HG02884 (cell line): Measurements from ENCODE around the gene GPR84.

ENCODE experiments used
- ATAC-seq: cut with Tn5 transposase; IDR thresholded peaks from one replicate; pipeline ENCODE4 v1.9.1; 2021; ENCODE audit warnings: mild to moderate bottlenecking, moderate library complexity; ENCODE audit not compliant: unreplicated experiment

Gene GPR84

GRCh38 chr12:54392485-54393206 lies 28.4 kb upstream of the GPR84 start:
- no peak for ATAC-seq

DNA sequence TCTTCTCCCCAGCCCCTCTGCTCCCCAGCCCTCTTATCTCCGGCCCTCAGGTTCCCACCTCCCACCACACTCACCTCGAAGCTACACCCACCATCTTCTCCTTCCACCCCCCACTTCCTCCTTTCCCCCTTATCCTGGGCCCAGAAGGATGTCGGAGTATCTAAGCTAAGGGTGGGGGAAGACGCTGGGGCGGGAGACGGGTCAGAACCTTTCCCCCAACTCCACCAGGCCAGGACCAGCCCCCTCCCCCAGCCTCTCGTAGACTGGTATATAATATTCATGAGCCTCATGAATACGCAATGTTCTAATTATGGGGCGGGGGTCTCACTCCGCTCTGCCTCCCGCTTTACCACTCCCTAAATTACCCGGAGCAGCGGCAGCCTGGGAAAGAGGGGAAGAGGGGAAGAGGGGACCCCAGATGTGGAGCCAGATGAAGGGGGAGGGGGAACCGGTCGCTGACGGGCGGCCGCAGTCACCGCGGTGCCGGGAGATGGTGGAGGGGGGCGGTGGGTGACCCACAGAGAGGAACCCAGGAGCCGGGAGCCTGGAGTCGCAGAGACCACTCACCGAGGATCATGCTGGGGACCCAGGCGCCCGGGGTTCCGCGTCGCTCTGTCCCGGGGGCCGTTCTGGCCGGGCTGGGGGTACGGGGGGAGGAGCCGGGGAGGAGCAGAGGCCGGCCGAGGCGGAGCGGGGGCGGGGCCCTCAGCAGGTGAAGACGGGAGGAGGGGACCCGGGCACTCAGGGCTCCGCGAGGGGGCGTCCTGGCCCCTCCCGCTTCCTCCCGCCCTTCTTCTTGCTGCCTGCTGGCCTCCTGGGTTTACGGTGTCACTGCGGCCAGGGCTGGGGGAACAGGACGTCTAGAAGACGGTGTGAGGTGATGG lies 26.6 kb upstream of the GPR84 start:
- ATAC-seq: peak; percentile 42

- no peak for ATAC-seq
These were observed 25.9 kb upstream of the GPR84 start for GRCh38 chr12:54390176-54390667.

DNA sequence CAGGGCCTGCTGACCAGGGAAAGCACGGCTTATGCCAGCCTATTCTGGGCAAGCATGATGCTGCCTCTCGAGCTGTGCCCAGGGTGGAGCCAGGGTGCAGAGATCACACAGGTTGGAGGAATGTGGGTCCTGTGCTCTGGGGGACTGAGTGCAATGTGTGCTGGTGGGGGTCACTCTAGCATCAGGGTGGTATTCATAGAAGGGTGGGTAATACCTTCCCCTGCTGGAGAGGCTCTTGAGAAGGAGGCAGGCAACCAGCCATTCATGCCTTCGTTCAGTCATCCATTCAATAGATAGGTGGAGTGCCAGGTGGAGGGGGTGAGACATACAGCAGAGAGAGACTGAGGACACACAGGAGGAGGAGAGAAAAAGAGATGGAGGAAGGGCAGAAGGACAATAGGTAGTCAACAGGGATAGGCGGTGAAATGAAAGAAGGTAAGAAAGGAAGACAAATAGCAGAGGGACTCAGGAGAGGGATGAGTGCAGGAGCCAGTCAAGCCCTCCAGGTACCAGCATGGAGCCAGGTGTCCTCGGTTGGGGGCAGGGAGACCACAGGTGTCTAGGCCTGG lies 25.4 kb upstream of the GPR84 start:
- no peak for ATAC-seq

GRCh38 chr12:54389134-54389508 lies 24.8 kb upstream of the GPR84 start:
- no peak for ATAC-seq

- no peak for ATAC-seq
These were observed 24.2 kb upstream of the GPR84 start for GRCh38 chr12:54388237-54389133.

DNA sequence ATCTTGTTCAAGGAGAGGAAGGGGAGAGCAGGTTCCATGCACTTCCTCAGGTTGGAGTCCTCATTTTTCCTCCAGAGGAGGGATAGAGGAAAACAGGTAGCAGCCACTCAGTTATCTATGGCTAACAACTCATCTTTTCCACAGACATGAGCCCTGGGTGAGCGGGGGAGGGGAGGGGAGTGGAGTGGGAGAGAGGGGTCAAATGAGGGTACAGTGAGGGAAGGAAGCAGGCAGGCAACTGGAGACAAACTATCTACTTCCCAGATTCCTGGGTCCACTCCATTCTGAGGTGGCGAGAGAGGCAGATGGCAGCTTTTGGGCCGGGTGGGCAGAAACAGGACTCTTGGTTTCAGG lies 22.8 kb upstream of the GPR84 start:
- ATAC-seq: no peak

GRCh38 chr12:54386403-54387113 lies 22.3 kb upstream of the GPR84 start:
- no peak for ATAC-seq

DNA sequence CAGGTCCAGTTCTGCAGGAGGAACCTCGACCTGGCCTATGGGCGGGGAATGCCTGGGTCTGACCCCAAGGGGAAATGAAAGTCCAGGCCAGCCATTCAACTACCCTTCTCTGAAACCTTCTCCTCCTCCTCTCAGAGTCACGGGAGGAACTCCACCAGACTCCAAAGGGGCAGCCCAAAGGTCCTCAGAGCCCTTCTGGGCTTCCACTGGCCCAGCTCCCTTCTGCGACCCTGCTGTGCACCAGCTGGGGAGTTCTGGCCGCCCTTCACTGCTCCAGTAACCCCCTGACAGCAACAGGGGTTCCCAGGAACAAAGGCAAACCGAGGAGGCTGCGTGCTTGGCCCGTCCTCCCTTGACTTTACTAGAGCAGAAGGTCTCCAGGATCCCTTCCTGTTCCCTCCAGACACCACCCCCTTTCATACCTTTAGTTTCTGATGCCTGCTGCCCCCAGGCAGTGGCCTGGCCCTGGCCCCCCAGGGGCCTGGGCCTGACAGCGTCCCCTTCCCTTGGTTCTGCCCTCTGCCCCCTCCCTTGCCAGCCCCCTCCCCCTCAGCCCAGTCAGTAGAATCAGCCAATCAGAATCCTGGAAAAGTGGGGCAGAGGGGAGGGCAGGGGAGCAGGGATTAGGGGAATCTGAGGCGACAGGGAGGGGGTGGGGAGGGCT lies 21.1 kb upstream of the GPR84 start:
- ATAC-seq: peak; percentile 49

DNA sequence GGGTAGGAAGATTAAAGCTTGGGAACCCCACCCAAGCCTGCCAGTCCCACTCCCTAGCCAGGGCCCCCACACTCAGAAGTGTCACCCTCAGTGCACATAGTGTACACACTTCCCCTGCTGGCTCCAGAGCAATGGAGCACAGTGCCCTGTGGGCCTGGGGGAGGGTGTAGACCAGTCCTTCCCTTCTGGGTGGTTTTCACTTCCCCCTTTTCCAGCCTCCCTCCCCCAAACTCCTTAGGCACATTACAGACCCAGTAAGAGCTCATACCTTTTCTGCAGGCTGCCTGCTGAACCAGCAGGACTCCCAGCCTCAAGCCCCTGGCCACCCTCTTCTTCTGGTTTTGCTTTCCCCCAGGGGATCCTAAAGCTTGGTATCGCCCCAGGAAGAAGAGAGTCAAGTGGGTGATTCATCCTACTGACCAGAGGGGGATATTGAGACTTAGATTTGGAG lies 20.3 kb upstream of the GPR84 start, which contains the start of gene ZNF385A:
Gene ZNF385A (minus strand): TSS at position 143 of the 451 bp plus-strand sequence. CDS start 219 bp downstream, outside the sequence.
- ATAC-seq: no peak

DNA sequence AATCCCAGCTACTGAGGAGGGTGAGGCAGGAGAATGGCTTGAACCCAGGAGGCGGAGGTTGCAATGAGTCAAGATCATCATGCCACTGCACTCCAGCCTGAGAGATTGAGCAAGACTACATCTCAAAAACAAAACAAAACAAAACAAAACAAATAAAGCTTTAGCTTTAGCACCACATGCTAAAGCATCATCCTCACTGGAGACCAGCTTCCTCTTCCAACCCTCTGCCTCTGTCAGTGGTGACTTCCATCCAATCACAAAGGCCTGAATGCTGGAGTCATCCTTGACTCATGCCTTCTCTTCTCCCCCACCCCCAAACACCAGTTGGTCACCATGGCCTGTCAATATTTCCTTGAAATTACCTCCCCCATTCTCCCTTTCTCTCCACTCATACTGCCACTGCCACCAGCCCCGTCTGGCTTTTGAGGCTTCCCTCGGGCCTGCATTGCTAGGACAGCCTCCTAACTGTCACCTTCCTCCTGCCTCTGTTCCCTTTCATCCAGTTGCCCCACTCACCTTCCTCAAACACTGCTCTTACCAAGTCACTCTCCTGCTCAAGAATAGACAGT lies 18.8 kb upstream of the GPR84 start:
- no peak for ATAC-seq

GRCh38 chr12:54381136-54381535 lies 16.9 kb upstream of the GPR84 start:
- ATAC-seq: no peak

GRCh38 chr12:54379398-54380201 lies 15.3 kb upstream of the GPR84 start:
- ATAC-seq: no peak

DNA sequence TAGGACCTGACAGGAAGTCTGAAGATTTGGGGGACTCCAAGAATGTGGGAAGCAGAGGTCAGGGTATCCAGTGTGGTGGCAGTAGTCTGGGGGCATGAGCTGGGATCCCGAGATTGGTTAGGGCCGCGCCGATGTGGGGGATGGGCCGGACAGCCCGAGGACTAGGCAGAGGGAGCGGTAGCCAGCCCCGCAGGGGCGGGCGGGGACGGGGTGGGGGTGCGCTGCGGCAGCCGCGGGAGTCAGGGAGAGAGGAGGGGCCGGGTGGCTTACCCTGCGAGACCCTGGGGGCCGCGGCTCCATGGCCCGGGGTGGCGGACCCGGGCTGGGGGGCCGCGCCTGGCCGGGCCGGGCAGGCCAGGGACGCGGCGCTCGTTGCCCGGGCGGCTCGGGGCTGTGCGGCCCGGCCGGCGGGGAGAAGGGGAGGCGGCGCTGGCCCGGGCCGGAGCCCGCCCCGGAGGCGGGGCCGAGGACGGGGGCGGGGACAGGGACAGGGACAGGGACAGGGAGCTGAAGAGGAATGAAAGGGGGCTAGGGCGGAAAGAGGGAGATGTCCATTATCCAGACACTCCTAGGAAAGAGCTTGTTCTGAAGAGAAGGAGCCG lies 14.6 kb upstream of the GPR84 start:
- no peak for ATAC-seq

DNA sequence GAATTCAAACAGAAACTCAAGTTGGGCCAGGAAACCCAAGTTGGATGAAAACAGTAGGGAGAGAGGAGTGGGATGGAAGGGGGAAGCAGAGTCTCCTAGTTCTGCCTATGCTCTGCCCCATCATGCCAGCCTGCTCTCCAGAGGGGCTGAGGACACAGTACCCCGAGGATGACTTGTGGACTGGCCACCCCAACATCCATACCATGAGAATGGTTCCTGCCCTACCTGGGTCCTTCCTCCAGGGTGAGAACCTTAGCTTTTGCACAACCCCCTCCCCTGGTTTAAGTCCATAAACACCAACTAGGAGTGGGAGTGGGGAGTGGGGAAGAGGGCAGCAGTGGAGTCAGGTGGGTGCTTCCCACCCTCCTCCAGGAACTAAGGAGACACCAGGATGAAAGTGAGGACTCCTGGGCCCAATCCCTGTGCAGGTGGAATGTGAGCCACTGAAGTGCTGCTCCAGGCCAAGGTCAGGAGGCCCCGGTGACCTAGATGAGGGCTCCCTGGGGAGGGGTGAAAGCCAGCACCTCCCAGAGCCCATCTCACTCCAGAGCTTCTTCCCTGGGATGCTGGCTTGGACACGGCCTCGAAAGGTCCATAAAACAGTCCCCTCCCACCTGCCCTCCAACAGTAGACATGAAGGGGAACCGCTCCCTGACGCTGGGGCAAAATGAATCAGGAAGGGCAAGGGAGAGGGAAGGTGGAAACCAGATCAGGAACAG lies 13.7 kb upstream of the GPR84 start:
- ATAC-seq: no peak

DNA sequence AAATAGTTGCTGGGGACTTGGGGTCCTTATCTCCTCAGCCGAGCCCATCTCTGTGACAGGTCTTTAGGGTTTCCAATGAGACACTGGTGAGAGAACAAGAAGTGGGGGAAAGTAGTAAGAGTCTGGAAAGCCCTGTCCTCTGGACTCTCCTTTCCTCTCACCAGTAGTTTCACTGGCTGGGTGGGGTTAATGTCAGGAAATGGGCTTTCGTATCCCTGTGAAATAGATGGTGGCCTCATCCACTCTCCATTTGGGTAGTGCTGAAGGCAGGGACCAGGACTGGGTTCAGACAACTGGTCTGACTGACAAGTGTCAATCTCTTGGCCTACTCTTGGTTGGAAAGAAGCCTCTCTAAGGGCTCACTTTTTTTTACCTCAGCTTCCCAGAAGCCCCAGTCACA lies 12.7 kb upstream of the GPR84 start:
- ATAC-seq: no peak

DNA sequence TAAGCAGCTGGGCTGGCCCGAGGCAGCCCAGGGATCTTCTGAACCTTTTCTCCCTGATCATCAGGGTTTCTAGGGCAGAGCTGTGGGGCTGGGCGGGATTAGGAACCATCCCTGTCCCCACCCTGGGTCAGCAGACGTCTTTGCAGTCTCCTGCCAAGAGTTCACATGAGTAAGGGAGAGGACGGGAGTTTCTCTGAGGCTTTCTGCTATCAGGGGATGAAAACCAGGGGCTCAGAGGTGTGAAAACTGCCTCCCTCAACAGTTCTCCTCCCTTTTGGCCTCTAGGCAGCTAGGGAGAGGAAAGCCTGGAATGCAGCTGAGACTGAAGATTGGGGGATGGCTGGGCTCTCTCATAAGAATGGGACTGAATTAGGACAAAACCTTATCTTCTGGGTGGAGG lies 12.3 kb upstream of the GPR84 start:
- ATAC-seq: no peak
